OCI-LY3 (cell line): Measurements from ENCODE around the gene GZMA.

Experiments
- EZH2phosphoT487 ChIP-seq: fragments of 200-600 bp; shearing (Covaris generic); IDR thresholded peaks from 2 replicates; pipeline ENCODE4 v1.6.1; 2018; ENCODE audit warnings: antibody characterized with exemption, mixed run types, low read depth
- TF ChIP-seq, protein P1 (sequence below): fragments of 200-600, 300-600 bp; sonication (generic); IDR thresholded peaks from 2 replicates; pipeline ENCODE4 v1.5.1; 2014; ENCODE audit warnings: antibody characterized with exemption, low read length, low read depth

DNA sequence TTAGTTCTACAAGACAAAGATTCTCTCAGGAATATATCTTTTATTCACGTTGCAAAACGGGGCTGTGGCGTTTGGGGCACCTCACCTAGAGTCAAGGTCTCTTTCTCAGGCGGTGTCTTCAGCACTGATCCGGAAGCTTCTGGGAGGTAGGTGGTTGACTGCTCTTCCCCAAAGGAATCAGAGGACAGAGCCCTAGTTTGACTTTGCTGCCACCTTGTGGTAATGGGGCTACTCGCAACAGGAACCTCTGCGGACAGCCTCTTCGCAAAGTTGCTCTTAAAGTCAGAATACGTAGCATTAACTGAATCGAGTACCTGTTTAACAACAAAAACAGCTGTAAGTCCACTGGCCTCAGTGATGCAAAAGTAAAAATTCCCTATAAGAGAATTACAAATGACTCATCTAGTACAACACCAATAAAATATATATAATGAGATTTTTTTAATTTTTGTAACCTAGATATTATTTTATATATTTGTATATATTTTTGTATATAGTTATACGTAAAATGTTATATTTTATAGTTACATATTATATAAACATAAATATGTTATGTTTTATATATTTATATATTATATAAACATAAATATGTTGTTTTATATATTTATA, 44.2 kb downstream of the GZMA start:
- TF ChIP-seq, protein P1, sequence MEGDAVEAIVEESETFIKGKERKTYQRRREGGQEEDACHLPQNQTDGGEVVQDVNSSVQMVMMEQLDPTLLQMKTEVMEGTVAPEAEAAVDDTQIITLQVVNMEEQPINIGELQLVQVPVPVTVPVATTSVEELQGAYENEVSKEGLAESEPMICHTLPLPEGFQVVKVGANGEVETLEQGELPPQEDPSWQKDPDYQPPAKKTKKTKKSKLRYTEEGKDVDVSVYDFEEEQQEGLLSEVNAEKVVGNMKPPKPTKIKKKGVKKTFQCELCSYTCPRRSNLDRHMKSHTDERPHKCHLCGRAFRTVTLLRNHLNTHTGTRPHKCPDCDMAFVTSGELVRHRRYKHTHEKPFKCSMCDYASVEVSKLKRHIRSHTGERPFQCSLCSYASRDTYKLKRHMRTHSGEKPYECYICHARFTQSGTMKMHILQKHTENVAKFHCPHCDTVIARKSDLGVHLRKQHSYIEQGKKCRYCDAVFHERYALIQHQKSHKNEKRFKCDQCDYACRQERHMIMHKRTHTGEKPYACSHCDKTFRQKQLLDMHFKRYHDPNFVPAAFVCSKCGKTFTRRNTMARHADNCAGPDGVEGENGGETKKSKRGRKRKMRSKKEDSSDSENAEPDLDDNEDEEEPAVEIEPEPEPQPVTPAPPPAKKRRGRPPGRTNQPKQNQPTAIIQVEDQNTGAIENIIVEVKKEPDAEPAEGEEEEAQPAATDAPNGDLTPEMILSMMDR: peak; percentile 87
- no peak for TF ChIP-seq EZH2phosphoT487
